GM10266 (cell line): ENCODE measurements around the gene ISYNA1.

Experiments used
- DNase-seq: peaks from one replicate; pipeline ENCODE4 v3.0.0; 2012; ENCODE audit errors: extremely low spot score
- TF ChIP-seq, protein P1 (sequence below): IDR thresholded peaks from 2 replicates; pipeline ENCODE4 v1.5.1; 2012; ENCODE audit warnings: mild to moderate bottlenecking, low read depth; ENCODE audit not compliant: control insufficient read depth, insufficient read depth; ENCODE audit errors: missing control alignments

ISYNA1 gene

DNA sequence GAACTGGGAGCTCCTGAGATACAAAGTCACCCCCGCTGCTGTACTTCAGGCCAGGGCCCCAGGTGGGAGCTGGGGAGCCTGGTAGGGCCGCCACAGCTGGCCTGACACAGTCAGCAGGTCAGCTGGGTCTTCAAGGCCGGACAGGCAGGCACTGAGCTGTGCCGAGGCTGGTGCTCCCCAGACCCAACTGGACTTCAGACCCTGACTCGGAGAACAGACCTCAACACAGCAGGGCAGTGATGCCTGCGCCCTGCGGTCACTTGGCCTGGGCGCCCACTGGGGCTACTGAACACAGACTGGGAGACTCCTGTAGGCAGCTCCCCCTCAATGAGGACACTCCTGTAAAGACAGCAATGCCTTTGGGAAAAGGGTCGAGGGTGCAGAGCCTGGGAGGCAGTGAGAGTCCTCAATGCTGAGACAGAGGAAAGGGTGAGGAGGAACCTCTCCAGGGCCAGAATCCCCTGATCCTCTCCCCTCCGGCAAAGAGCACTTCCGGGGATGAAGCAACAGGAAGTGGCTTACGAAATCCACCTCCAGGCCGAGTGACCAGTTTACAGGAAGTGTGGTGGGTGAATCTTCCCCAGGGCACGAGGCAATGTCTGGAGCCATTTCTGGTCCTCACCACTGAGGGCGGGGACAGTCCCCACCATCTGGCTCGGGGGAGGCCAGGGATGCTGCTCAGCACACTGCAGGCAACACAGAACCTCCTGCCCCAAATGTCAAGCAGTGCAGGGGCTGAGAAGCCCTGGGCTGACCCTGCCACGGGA, 40.8 kb upstream of the ISYNA1 start:
- DNase-seq: peak; percentile 86
- TF ChIP-seq, protein P1, sequence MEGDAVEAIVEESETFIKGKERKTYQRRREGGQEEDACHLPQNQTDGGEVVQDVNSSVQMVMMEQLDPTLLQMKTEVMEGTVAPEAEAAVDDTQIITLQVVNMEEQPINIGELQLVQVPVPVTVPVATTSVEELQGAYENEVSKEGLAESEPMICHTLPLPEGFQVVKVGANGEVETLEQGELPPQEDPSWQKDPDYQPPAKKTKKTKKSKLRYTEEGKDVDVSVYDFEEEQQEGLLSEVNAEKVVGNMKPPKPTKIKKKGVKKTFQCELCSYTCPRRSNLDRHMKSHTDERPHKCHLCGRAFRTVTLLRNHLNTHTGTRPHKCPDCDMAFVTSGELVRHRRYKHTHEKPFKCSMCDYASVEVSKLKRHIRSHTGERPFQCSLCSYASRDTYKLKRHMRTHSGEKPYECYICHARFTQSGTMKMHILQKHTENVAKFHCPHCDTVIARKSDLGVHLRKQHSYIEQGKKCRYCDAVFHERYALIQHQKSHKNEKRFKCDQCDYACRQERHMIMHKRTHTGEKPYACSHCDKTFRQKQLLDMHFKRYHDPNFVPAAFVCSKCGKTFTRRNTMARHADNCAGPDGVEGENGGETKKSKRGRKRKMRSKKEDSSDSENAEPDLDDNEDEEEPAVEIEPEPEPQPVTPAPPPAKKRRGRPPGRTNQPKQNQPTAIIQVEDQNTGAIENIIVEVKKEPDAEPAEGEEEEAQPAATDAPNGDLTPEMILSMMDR: no peak

- TF ChIP-seq, protein P1: no peak
- no peak for DNase-seq
These were observed 40.0 kb upstream of the ISYNA1 start for GRCh38 chr19:18477974-18478373.

GRCh38 chr19:18477042-18477779, 39.3 kb upstream of the ISYNA1 start:
- TF ChIP-seq, protein P1: no peak
- DNase-seq: no peak

- TF ChIP-seq, protein P1: no peak
- no peak for DNase-seq
These were observed 38.6 kb upstream of the ISYNA1 start for GRCh38 chr19:18476507-18477041.

GRCh38 chr19:18475762-18476331, 37.9 kb upstream of the ISYNA1 start:
- TF ChIP-seq, protein P1: no peak
- no peak for DNase-seq

DNA sequence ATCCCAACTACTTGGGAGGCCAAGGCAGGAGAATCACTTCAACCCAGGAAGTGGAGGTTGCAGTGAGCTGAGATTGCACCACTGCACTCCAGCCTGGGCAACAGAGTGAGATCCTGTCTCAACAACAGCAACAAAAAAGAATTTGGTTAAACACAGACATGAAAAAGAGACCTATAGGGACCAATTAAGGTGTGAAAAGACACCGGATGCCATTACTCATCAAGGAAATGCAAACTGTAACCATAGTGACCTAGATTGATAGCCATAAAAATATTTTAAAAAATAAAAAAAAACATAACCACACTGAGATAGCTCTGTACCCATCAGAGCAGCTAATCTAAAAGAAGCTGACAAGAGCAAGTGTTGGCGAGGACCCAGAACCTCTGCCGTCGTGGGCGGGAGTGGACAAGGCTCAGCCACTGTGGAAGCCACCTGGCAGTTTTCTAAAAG, 37.1 kb upstream of the ISYNA1 start:
- DNase-seq: no peak
- TF ChIP-seq, protein P1: no peak
